ENCODE data around the gene PIGH. TPM values are rescaled to one million over a fixed set of nuclear protein-coding genes. Genes with fewer than 3 reads are reported as not detected.
A peak's percentile ranks its signal among the peaks of the same experiment; 100 is the strongest.

PIGH gene
- total and polyA plus RNA-seq, 2 of the 13 experiments (the other 11 are each of a cell fraction or from before 2014, with no cell fraction given) = 30.0 to 43.5 TPM

DNA sequence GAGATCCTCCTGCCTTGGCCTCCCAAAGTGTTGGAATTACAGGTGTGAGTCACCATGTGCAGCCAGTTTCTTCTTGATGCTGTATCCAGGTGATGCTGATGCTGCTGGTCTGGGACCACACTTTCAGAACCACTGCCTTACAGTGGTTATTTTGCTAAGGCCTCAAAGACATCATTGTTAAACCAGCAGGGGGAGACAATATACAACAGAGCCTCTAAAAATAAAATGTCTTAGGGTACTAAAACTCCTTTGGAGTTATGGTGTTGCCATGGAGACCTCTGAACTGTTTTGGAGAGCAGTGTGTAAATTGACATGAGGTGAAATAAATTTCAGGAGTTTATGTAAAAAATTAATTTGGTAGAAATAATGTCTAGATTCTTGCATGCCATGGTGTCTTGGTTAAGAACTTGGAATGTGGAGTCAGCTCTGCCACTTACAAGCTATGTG lies 18.6 kb upstream of the PIGH start (continued):
- TF ChIP-seq NFE2L1 (CRISPR knock-in tag; IDR thresholded peaks at IDR 0.05; ENCODE audit: borderline replicate concordance) = no peak
- TF ChIP-seq MLX (CRISPR knock-in tag; IDR thresholded peaks at IDR 0.05) = no peak
- TF ChIP-seq, protein P1, sequence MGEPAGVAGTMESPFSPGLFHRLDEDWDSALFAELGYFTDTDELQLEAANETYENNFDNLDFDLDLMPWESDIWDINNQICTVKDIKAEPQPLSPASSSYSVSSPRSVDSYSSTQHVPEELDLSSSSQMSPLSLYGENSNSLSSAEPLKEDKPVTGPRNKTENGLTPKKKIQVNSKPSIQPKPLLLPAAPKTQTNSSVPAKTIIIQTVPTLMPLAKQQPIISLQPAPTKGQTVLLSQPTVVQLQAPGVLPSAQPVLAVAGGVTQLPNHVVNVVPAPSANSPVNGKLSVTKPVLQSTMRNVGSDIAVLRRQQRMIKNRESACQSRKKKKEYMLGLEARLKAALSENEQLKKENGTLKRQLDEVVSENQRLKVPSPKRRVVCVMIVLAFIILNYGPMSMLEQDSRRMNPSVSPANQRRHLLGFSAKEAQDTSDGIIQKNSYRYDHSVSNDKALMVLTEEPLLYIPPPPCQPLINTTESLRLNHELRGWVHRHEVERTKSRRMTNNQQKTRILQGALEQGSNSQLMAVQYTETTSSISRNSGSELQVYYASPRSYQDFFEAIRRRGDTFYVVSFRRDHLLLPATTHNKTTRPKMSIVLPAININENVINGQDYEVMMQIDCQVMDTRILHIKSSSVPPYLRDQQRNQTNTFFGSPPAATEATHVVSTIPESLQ (CRISPR knock-in tag; conservative IDR thresholded peaks at IDR 0.05) = no peak
- no peak for TF ChIP-seq ZNF747 (CRISPR knock-in tag; IDR thresholded peaks at IDR 0.05; ENCODE audit: borderline replicate concordance)
- TF ChIP-seq, protein P2, sequence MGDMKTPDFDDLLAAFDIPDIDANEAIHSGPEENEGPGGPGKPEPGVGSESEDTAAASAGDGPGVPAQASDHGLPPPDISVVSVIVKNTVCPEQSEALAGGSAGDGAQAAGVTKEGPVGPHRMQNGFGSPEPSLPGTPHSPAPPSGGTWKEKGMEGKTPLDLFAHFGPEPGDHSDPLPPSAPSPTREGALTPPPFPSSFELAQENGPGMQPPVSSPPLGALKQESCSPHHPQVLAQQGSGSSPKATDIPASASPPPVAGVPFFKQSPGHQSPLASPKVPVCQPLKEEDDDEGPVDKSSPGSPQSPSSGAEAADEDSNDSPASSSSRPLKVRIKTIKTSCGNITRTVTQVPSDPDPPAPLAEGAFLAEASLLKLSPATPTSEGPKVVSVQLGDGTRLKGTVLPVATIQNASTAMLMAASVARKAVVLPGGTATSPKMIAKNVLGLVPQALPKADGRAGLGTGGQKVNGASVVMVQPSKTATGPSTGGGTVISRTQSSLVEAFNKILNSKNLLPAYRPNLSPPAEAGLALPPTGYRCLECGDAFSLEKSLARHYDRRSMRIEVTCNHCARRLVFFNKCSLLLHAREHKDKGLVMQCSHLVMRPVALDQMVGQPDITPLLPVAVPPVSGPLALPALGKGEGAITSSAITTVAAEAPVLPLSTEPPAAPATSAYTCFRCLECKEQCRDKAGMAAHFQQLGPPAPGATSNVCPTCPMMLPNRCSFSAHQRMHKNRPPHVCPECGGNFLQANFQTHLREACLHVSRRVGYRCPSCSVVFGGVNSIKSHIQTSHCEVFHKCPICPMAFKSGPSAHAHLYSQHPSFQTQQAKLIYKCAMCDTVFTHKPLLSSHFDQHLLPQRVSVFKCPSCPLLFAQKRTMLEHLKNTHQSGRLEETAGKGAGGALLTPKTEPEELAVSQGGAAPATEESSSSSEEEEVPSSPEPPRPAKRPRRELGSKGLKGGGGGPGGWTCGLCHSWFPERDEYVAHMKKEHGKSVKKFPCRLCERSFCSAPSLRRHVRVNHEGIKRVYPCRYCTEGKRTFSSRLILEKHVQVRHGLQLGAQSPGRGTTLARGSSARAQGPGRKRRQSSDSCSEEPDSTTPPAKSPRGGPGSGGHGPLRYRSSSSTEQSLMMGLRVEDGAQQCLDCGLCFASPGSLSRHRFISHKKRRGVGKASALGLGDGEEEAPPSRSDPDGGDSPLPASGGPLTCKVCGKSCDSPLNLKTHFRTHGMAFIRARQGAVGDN (CRISPR knock-in tag; IDR thresholded peaks at IDR 0.05) = no peak
- no peak for TF ChIP-seq ELF1 (CRISPR knock-in tag; IDR thresholded peaks at IDR 0.05)
- no peak for TF ChIP-seq FLYWCH1 (CRISPR knock-in tag; IDR thresholded peaks at IDR 0.05)
- peak; percentile 88 for TF ChIP-seq SMC3 (IDR thresholded peaks at IDR 0.05; ENCODE audit: low read length)
- no peak for TF ChIP-seq RXRA (CRISPR knock-in tag; IDR thresholded peaks at IDR 0.05)
- no peak for TF ChIP-seq SIN3B (IDR thresholded peaks at IDR 0.05; ENCODE audit: low read length)
- TF ChIP-seq, protein P3, sequence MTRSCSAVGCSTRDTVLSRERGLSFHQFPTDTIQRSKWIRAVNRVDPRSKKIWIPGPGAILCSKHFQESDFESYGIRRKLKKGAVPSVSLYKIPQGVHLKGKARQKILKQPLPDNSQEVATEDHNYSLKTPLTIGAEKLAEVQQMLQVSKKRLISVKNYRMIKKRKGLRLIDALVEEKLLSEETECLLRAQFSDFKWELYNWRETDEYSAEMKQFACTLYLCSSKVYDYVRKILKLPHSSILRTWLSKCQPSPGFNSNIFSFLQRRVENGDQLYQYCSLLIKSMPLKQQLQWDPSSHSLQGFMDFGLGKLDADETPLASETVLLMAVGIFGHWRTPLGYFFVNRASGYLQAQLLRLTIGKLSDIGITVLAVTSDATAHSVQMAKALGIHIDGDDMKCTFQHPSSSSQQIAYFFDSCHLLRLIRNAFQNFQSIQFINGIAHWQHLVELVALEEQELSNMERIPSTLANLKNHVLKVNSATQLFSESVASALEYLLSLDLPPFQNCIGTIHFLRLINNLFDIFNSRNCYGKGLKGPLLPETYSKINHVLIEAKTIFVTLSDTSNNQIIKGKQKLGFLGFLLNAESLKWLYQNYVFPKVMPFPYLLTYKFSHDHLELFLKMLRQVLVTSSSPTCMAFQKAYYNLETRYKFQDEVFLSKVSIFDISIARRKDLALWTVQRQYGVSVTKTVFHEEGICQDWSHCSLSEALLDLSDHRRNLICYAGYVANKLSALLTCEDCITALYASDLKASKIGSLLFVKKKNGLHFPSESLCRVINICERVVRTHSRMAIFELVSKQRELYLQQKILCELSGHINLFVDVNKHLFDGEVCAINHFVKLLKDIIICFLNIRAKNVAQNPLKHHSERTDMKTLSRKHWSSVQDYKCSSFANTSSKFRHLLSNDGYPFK (CRISPR knock-in tag; IDR thresholded peaks at IDR 0.05; ENCODE audit: borderline replicate concordance) = no peak

Measured in HepG2 (cell line).